ENCODE measurements around the gene GNAI1.

GNAI1 gene

GRCh38 chr7:80141376-80141775 lies 6.7 kb downstream of the GNAI1 start:
- Histone ChIP-seq H3K79me1 (ENCODE audit: low read depth, low read length) (no peaks in the 10 kb centered on the region), H2BK15ac (ENCODE audit: low read length) (no peak overlapping the region), H3K9ac (ENCODE audit: low read depth, low read length, poor library complexity) (no peak overlapping the region), H3K9me3 (replicated peaks in 1 of 2; ENCODE audit: control insufficient read depth in 2 of 2, insufficient read depth in 1 of 2, low read depth in 1 of 2, low read length in 2 of 2) (peaks cover 0 to 7% of the 10 kb centered on the region in 2 donors), H3K18ac (ENCODE audit: low read length) (no peak overlapping the region), H4K91ac (ENCODE audit: low read depth, low read length, poor library complexity) (no peak overlapping the region), H3K4ac (ENCODE audit: low read length) (no peak overlapping the region), H3K23ac (ENCODE audit: low read depth, low read length, poor library complexity) (no peak overlapping the region), H3K14ac (ENCODE audit: low read length) (no peak overlapping the region), H2AFZ (ENCODE audit: low read length) (no peak overlapping the region), H4K8ac (ENCODE audit: low read depth, low read length) (no peak overlapping the region), H2BK12ac (ENCODE audit: low read length) (no peak overlapping the region), H2AK5ac (ENCODE audit: low read depth, low read length) (no peak overlapping the region), H2BK5ac (ENCODE audit: low read length) (no peak overlapping the region), H3K27me3 (ENCODE audit: control insufficient read depth in 3 of 3, insufficient read depth in 3 of 3, low read depth in 1 of 3, low read length in 3 of 3) (no peaks in the 10 kb centered on the region), H3K4me3 (ENCODE audit: low read length in 2 of 2) (no peak overlapping the region), H3K4me1 (ENCODE audit: control insufficient read depth in 2 of 2, insufficient read depth in 1 of 2, low read depth in 1 of 2, low read length in 2 of 2) (peaks cover 2 to 19% of the 10 kb centered on the region in 2 donors), H2BK120ac (ENCODE audit: low read depth, low read length) (no peak overlapping the region), H3K36me3 (replicated peaks in 1 of 2; ENCODE audit: control insufficient read depth in 2 of 2, insufficient read depth in 2 of 2, low read length in 2 of 2) (no peaks in the 10 kb centered on the region), H3K4me2 (ENCODE audit: insufficient read depth, low read length, poor library complexity, severe bottlenecking) (no peak overlapping the region), H3K27ac (replicated peaks; ENCODE audit: low read length) (no peak overlapping the region)
- no peak for DNase-seq (ENCODE audit: low spot score)
- no CpG with 5 or more reads among the region's 2 CpGs for WGBS, 2 donors (ENCODE audit: extremely low coverage in 2 of 2, insufficient read length in 2 of 2, insufficient replicate concordance in 1 of 2)

DNA sequence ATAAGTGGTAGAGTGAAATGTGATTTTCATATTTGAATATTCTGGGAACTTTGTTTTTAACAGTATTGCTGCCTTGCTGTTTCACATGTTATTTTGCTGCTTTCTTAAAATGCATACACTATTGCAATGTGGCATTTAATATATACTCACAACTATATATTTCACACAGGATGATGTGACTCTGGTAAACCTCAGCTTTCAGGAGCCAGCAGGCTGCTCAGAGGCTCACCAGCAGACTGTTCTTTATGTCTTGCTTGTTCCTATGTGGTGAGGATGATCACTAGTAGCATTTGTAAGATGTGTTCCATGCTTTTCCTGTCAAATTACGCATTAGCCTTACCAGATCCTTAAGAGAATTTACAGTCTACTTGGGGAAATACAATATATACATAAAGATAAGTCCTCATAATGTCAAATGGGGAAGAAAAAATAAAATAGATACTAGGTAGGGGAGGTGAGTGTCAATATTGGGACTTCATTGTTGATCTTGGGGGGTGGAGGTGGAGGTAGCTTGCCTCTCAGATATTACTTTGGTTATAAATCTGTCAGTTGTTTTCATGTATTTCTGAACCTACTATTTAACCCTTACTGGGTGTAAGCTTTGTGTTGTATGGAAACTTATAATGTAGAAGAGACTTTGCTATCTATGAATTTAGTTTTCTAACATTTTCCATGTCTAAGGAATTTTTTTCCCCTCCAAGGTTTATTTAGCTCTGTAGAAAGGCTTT lies 8.4 kb downstream of the GNAI1 start:
- Histone ChIP-seq H2BK12ac (ENCODE audit: low read length) (no peak overlapping the region), H3K27ac (replicated peaks; ENCODE audit: low read length) (no peak overlapping the region), H2BK120ac (ENCODE audit: low read depth, low read length) (no peak overlapping the region), H3K9ac (ENCODE audit: low read depth, low read length, poor library complexity) (no peak overlapping the region), H2AK5ac (ENCODE audit: low read depth, low read length) (no peak overlapping the region), H4K8ac (ENCODE audit: low read depth, low read length) (no peak overlapping the region), H3K36me3 (replicated peaks in 1 of 2; ENCODE audit: control insufficient read depth in 2 of 2, insufficient read depth in 2 of 2, low read length in 2 of 2) (no peaks in the 10 kb centered on the region), H2BK5ac (ENCODE audit: low read length) (no peak overlapping the region), H3K14ac (ENCODE audit: low read length) (no peak overlapping the region), H3K27me3 (ENCODE audit: control insufficient read depth in 3 of 3, insufficient read depth in 3 of 3, low read depth in 1 of 3, low read length in 3 of 3) (no peaks in the 10 kb centered on the region), H3K23ac (ENCODE audit: low read depth, low read length, poor library complexity) (no peak overlapping the region), H4K91ac (ENCODE audit: low read depth, low read length, poor library complexity) (no peak overlapping the region), H3K9me3 (replicated peaks in 1 of 2; ENCODE audit: control insufficient read depth in 2 of 2, insufficient read depth in 1 of 2, low read depth in 1 of 2, low read length in 2 of 2) (peaks cover 0 to 4% of the 10 kb centered on the region in 2 donors), H3K4ac (ENCODE audit: low read length) (no peak overlapping the region), H2BK15ac (ENCODE audit: low read length) (no peak overlapping the region), H3K79me1 (ENCODE audit: low read depth, low read length) (no peaks in the 10 kb centered on the region), H2AFZ (ENCODE audit: low read length) (no peak overlapping the region), H3K4me3 (ENCODE audit: low read length in 2 of 2) (no peak overlapping the region), H3K4me1 (ENCODE audit: control insufficient read depth in 2 of 2, insufficient read depth in 1 of 2, low read depth in 1 of 2, low read length in 2 of 2) (peaks cover 0 to 14% of the 10 kb centered on the region in 2 donors), H3K18ac (ENCODE audit: low read length) (no peak overlapping the region), H3K4me2 (ENCODE audit: insufficient read depth, low read length, poor library complexity, severe bottlenecking) (no peak overlapping the region)
- DNase-seq (ENCODE audit: low spot score) = no peak
- WGBS, 2 donors (ENCODE audit: extremely low coverage in 2 of 2, insufficient read length in 2 of 2, insufficient replicate concordance in 1 of 2) = no CpG with 5 or more reads among the region's 1 CpG

DNA sequence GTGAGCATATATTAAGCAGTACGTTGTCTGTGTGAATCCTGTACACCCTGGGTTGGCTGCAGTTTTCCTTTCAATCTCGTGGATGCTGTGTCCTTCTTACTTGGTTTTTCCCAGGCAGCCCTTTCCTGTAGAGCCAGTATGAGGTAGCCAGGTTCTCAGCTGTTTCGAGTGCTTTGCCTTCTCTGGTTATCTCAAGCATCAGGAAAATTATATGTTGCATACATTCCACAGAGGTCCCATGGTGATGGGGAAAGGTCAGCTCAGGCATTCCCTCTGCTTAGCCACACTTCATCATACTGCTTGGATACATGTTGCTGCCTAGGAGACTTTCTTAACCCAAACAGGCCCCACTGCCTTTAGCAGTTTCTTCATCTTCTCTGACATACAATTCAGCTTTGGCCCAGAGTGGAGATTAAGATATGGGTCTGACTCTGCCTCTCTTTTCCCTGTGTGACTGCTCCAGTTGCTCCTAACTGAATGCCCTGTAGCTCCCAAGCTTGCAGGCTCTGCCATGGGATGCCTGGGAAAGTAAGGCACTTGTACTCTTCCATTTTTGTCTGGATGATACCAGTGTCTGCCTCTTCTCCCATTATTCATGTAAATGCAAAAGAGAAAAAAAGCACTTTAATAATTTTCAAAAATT lies 11.3 kb downstream of the GNAI1 start:
- DNase-seq (ENCODE audit: low spot score) = no peak
- Histone ChIP-seq H2AK5ac (ENCODE audit: low read depth, low read length) (no peak overlapping the region), H3K9me3 (replicated peaks in 1 of 2; ENCODE audit: control insufficient read depth in 2 of 2, insufficient read depth in 1 of 2, low read depth in 1 of 2, low read length in 2 of 2) (peaks cover 0 to under 1% of the 10 kb centered on the region in 2 donors), H3K23ac (ENCODE audit: low read depth, low read length, poor library complexity) (no peak overlapping the region), H2BK120ac (ENCODE audit: low read depth, low read length) (no peak overlapping the region), H2BK12ac (ENCODE audit: low read length) (no peak overlapping the region), H3K27ac (replicated peaks; ENCODE audit: low read length) (no peak overlapping the region), H3K27me3 (ENCODE audit: control insufficient read depth in 3 of 3, insufficient read depth in 3 of 3, low read depth in 1 of 3, low read length in 3 of 3) (no peaks in the 10 kb centered on the region), H3K36me3 (replicated peaks in 1 of 2; ENCODE audit: control insufficient read depth in 2 of 2, insufficient read depth in 2 of 2, low read length in 2 of 2) (no peaks in the 10 kb centered on the region), H3K9ac (ENCODE audit: low read depth, low read length, poor library complexity) (no peak overlapping the region), H3K18ac (ENCODE audit: low read length) (no peak overlapping the region), H4K8ac (ENCODE audit: low read depth, low read length) (no peak overlapping the region), H3K4me1 (ENCODE audit: control insufficient read depth in 2 of 2, insufficient read depth in 1 of 2, low read depth in 1 of 2, low read length in 2 of 2) (peaks cover 0 to 12% of the 10 kb centered on the region in 2 donors), H2BK5ac (ENCODE audit: low read length) (no peak overlapping the region), H3K79me1 (ENCODE audit: low read depth, low read length) (no peaks in the 10 kb centered on the region), H3K4me3 (ENCODE audit: low read length in 2 of 2) (peak overlapping the region in 1 of 2 donors; percentile 8), H4K91ac (ENCODE audit: low read depth, low read length, poor library complexity) (no peak overlapping the region), H3K4me2 (ENCODE audit: insufficient read depth, low read length, poor library complexity, severe bottlenecking) (no peak overlapping the region), H2AFZ (ENCODE audit: low read length) (no peak overlapping the region), H3K4ac (ENCODE audit: low read length) (no peak overlapping the region), H3K14ac (ENCODE audit: low read length) (no peak overlapping the region), H2BK15ac (ENCODE audit: low read length) (no peak overlapping the region)
- WGBS, 2 donors (ENCODE audit: extremely low coverage in 2 of 2, insufficient read length in 2 of 2, insufficient replicate concordance in 1 of 2) = no CpG with 5 or more reads among the region's 3 CpGs

GRCh38 chr7:80146545-80147182 lies 12.0 kb downstream of the GNAI1 start:
- H2AFZ ChIP-seq (ENCODE audit: low read length) = no peak overlapping the region
- no peak overlapping the region for H3K27ac ChIP-seq (replicated peaks; ENCODE audit: low read length)
- whole genome bisulfite sequencing, 2 donors (ENCODE audit: extremely low coverage in 2 of 2, insufficient read length in 2 of 2, insufficient replicate concordance in 1 of 2) = no CpG with 5 or more reads among the region's 4 CpGs
- no peak overlapping the region for H3K14ac ChIP-seq (ENCODE audit: low read length)
- no peak overlapping the region for H3K4ac ChIP-seq (ENCODE audit: low read length)
- no peak overlapping the region for H4K91ac ChIP-seq (ENCODE audit: low read depth, low read length, poor library complexity)
- no peaks in the 10 kb centered on the region for H3K79me1 ChIP-seq (ENCODE audit: low read depth, low read length)
- no peak for DNase-seq (ENCODE audit: low spot score)
- H2BK15ac ChIP-seq (ENCODE audit: low read length) = no peak overlapping the region
- H3K9me3 ChIP-seq (replicated peaks in 1 of 2; ENCODE audit: control insufficient read depth in 2 of 2, insufficient read depth in 1 of 2, low read depth in 1 of 2, low read length in 2 of 2) = no peaks in the 10 kb centered on the region
- H2AK5ac ChIP-seq (ENCODE audit: low read depth, low read length) = no peak overlapping the region
- no peaks in the 10 kb centered on the region for H3K36me3 ChIP-seq (replicated peaks in 1 of 2; ENCODE audit: control insufficient read depth in 2 of 2, insufficient read depth in 2 of 2, low read length in 2 of 2)
- no peaks in the 10 kb centered on the region for H3K27me3 ChIP-seq (ENCODE audit: control insufficient read depth in 3 of 3, insufficient read depth in 3 of 3, low read depth in 1 of 3, low read length in 3 of 3)
- no peak overlapping the region for H2BK120ac ChIP-seq (ENCODE audit: low read depth, low read length)
- no peak overlapping the region for H4K8ac ChIP-seq (ENCODE audit: low read depth, low read length)
- no peak overlapping the region for H2BK5ac ChIP-seq (ENCODE audit: low read length)
- no peak overlapping the region for H3K23ac ChIP-seq (ENCODE audit: low read depth, low read length, poor library complexity)
- no peak overlapping the region for H3K4me3 ChIP-seq (ENCODE audit: low read length in 2 of 2)
- H3K4me2 ChIP-seq (ENCODE audit: insufficient read depth, low read length, poor library complexity, severe bottlenecking) = no peak overlapping the region
- H3K9ac ChIP-seq (ENCODE audit: low read depth, low read length, poor library complexity) = no peak overlapping the region
- H3K18ac ChIP-seq (ENCODE audit: low read length) = no peak overlapping the region
- H3K4me1 ChIP-seq (ENCODE audit: control insufficient read depth in 2 of 2, insufficient read depth in 1 of 2, low read depth in 1 of 2, low read length in 2 of 2) = peaks cover 0 to 12% of the 10 kb centered on the region in 2 donors
- no peak overlapping the region for H2BK12ac ChIP-seq (ENCODE audit: low read length)
